ENCODE data around the gene HMGN4. TPM values are rescaled to one million over a fixed set of nuclear protein-coding genes. Genes with fewer than 3 reads are reported as not detected.

The HMGN4 gene
- total RNA-seq, 4 donors from 2014 or later = 46.5 to 67.8 (median 56.2) TPM

DNA sequence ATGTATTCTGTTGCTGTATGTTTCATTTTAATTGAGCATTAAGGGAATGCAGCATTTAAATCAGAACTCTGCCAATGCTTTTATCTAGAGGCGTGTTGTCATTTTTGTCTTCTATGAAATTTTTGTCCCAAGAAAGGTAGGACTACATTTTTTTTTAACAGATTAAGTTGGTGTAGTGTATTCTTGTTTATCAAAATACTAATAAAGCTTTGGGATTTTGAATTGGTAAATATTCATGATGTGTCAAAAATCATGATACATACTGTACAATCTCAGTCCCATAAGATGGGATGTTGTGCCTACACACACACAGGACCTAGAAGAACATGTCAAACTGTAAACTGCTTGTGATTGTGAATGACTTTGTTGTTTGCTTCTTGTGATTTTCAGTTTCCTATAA is 11.2 kb upstream of the HMGN4 start:
- 95 to 96% methylated on average over 1 of the region's 1 CpG for WGBS, 2 donors
- Histone ChIP-seq H3K4me1 (peaks cover 0 to 9% (median under 1%) of the 10 kb centered on the region in 4 donors), H3K27ac (no peak overlapping the region), H3K9me3 (no peaks in the 10 kb centered on the region), H3K36me3 (no peaks in the 10 kb centered on the region), H3K27me3 (no peaks in the 10 kb centered on the region), H3K4me3 (no peak overlapping the region)
- no peak for DNase-seq (ENCODE audit: low spot score in 2 of 2)
- TF ChIP-seq EP300 (IDR thresholded peaks at IDR 0.05) = no peak
- no peak for TF ChIP-seq CTCF (IDR thresholded peaks at IDR 0.05)
- no peak for TF ChIP-seq POLR2A (IDR thresholded peaks at IDR 0.05)

- Histone ChIP-seq H3K27me3 (no peaks in the 10 kb centered on the region), H3K9me3 (no peaks in the 10 kb centered on the region), H3K4me1 (peaks cover 0 to 17% (median 2%) of the 10 kb centered on the region in 4 donors), H3K4me3 (no peak overlapping the region), H3K27ac (no peak overlapping the region), H3K36me3 (no peaks in the 10 kb centered on the region)
- DNase-seq (ENCODE audit: low spot score in 2 of 2) = no peak
- TF ChIP-seq POLR2A (IDR thresholded peaks at IDR 0.05) = no peak
- no peak for TF ChIP-seq EP300 (IDR thresholded peaks at IDR 0.05)
- TF ChIP-seq CTCF (IDR thresholded peaks at IDR 0.05) = no peak
- 97 to 100% methylated on average over 2 of the region's 2 CpGs for WGBS, 2 donors
Measured at GRCh38 chr6:26530203-26530602, 8.0 kb upstream of the HMGN4 start.

- Histone ChIP-seq H3K36me3 (no peaks in the 10 kb centered on the region), H3K27me3 (no peaks in the 10 kb centered on the region), H3K4me1 (peaks cover 0 to 32% (median 9%) of the 10 kb centered on the region in 4 donors), H3K27ac (peak overlapping the region in 3 of 4 donors; percentile 72 to 89 (median 83)), H3K4me3 (no peak overlapping the region), H3K9me3 (no peaks in the 10 kb centered on the region)
- WGBS, 2 donors = 88 to 96% methylated on average over 1 of the region's 1 CpG
- TF ChIP-seq EP300 (IDR thresholded peaks at IDR 0.05) = no peak
- no peak for TF ChIP-seq CTCF (IDR thresholded peaks at IDR 0.05)
- TF ChIP-seq POLR2A (IDR thresholded peaks at IDR 0.05) = no peak
- DNase-seq (ENCODE audit: low spot score in 2 of 2) = no peak
Measured at GRCh38 chr6:26531897-26532296, 6.3 kb upstream of the HMGN4 start.

DNA sequence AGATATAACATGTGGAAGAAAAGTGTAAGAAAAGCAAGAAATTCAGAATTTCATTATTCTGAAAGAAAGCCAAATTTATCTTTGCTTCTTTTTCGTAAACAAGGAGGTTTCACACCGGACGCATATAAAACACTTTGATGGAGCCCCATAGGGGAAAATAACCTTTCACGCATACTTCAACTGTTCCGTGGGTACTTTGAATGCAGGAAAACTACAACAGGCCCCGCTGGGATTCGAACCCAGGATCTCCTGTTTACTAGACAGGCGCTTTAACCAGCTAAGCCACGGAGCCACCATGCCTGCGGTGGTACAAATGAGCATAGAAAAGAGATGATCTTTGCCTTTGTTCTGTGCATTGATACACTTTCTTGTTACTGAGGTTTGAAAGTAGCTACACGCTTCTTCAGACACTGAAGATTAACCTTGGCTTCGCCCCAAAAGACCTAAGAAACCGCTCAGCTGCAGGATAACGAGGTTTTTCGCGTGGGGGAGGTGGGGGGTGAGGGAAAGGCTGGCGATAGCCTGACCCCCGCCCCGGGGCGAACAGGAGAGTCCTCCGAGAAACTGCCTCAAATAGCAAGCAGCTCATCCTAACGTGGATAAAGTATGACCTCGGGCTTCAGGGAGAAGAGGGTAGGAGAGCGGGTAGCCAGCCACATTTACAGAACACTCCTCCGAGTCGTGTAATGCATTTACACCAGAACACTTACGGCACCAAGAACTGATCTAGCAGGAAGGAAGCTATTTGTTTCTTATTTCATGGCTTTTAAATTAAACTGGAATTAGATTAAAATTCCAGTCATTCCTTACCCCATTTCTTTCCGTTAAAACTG is 5.3 kb upstream of the HMGN4 start:
- no peaks in the 10 kb centered on the region for H3K27me3 ChIP-seq
- peak; percentile 92 to 98 for DNase-seq (ENCODE audit: low spot score in 2 of 2)
- H3K27ac ChIP-seq = peak overlapping the region; percentile 63 to 89 (median 78)
- H3K4me3 ChIP-seq = peak overlapping the region; percentile 44 to 71 (median 65)
- H3K36me3 ChIP-seq = no peaks in the 10 kb centered on the region
- no peaks in the 10 kb centered on the region for H3K9me3 ChIP-seq
- peaks cover 0 to 33% (median 11%) of the 10 kb centered on the region in 4 donors for H3K4me1 ChIP-seq
- WGBS, 2 donors = 1% methylated on average over 28 of the region's 28 CpGs
- no peak for TF ChIP-seq CTCF (IDR thresholded peaks at IDR 0.05)
- TF ChIP-seq EP300 (IDR thresholded peaks at IDR 0.05) = peak in 1 of 2 donors; percentile 68

DNA sequence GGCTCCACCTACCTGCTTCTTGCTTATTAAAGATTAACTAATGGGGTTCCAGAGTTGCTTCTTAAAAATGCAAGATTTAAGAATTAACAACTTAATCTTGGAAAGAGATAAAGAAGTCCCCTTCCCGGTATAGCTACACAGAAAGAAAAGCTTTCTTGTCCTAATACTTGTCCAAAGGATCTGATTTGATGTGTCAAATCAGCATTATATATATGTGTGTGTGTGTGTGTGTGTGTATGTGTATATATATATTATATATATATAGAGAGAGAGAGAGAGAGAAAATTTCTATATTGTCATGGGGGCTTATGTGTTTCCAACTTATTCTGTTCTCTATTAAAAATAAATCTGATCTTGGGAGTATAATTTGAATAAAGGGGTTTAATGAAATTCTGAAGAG is 4.6 kb upstream of the HMGN4 start:
- Histone ChIP-seq H3K9me3 (no peaks in the 10 kb centered on the region), H3K36me3 (no peaks in the 10 kb centered on the region), H3K27me3 (no peaks in the 10 kb centered on the region), H3K27ac (peak overlapping the region in 3 of 4 donors; percentile 72 to 89 (median 83)), H3K4me1 (peaks cover 0 to 33% (median 11%) of the 10 kb centered on the region in 4 donors), H3K4me3 (peak overlapping the region; percentile 44 to 71 (median 65))
- WGBS, 2 donors = 0 to 5% methylated on average over 1 of the region's 1 CpG
- DNase-seq (ENCODE audit: low spot score in 2 of 2) = no peak
- no peak for TF ChIP-seq EP300 (IDR thresholded peaks at IDR 0.05)
- no peak for TF ChIP-seq CTCF (IDR thresholded peaks at IDR 0.05)
- no peak for TF ChIP-seq POLR2A (IDR thresholded peaks at IDR 0.05)

All from tibial nerve (tissue), 4 donors.